ENCODE measurements around the gene SLC9A3. TPM values are rescaled to one million over a fixed set of nuclear protein-coding genes. Genes with fewer than 3 reads are reported as not detected.

SLC9A3 gene
- total and polyA plus RNA-seq, 2 of the 13 experiments (the other 11 are each of a cell fraction or from before 2014, with no cell fraction given), result 1.5 to 1.8 TPM

DNA sequence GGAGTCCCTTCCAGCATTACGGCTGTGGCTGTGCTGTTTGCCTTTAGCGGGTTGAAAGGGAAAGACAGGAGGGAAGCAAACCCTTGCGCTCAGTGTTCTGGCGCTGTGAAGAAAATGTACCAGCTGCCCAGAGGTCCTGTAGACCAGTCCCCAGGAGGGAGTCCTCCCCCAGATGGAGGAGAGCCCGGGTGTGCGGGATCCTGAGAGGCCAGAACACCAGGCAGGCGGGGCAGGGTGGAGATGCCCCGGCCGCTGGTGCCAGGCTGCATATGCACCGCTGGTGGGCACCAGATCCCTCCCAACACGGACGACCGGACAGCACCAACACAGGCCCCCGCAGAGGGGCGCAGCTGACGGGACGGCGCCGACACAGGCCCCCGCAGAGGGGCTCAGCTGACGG lies 37.2 kb upstream of the SLC9A3 start:
- H3K79me2 ChIP-seq (ENCODE audit: insufficient read depth, low read length), result no peaks in the 10 kb centered on the region
- no peak overlapping the region for H3K4me2 ChIP-seq (ENCODE audit: low read depth, low read length)
- CTCF ChIA-PET (ENCODE audit: low intra/inter-chr PET ratio, low total read pairs), result no interaction called here
- no peak for ATAC-seq
- H3K36me3 ChIP-seq (replicated peaks in 1 of 2; ENCODE audit: control insufficient read depth in 1 of 2, insufficient read depth in 2 of 2, low read length in 2 of 2), result no peaks in the 10 kb centered on the region
- BruUV-seq (replicated peaks), result no TSS peak
- in situ Hi-C loops (cut with HindIII; ENCODE audit: extremely low pct_ligation_motif_present, low pct_unique_long_range_greater_than_20kb) (no loop called here), intact Hi-C loops (cut with micrococcal nuclease; ENCODE audit: unreplicated experiment) (no loop called here)
- FAIRE-seq, result no peak
- H3K27me3 ChIP-seq (ENCODE audit: control insufficient read depth in 1 of 2, insufficient read depth in 2 of 2, low read length in 2 of 2), result peaks cover 3 to 15% of the 10 kb centered on the region in 2 experiments
- POLR2A ChIA-PET, result no interaction called here
- no peaks in the 10 kb centered on the region for H3K9me3 ChIP-seq (ENCODE audit: low read length)
- H3K9ac ChIP-seq (ENCODE audit: insufficient read depth, low read depth, low read length), result no peak overlapping the region
- no peak for TF ChIP-seq ADNP (CRISPR knock-in tag; IDR thresholded peaks at IDR 0.05)
- TF ChIP-seq, protein P1, sequence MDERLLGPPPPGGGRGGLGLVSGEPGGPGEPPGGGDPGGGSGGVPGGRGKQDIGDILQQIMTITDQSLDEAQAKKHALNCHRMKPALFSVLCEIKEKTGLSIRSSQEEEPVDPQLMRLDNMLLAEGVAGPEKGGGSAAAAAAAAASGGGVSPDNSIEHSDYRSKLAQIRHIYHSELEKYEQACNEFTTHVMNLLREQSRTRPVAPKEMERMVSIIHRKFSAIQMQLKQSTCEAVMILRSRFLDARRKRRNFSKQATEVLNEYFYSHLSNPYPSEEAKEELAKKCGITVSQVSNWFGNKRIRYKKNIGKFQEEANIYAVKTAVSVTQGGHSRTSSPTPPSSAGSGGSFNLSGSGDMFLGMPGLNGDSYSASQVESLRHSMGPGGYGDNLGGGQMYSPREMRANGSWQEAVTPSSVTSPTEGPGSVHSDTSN (CRISPR knock-in tag; IDR thresholded peaks at IDR 0.05), result no peak
- no peak for TF ChIP-seq ZC3H4 (CRISPR knock-in tag; IDR thresholded peaks at IDR 0.05; ENCODE audit: borderline replicate concordance)
- no peak for TF ChIP-seq CBX2 (IDR thresholded peaks at IDR 0.05; ENCODE audit: low read depth, low read length)
- no peak for TF ChIP-seq CBX2 (CRISPR knock-in tag; IDR thresholded peaks at IDR 0.05; ENCODE audit: low read depth)
- TF ChIP-seq THYN1 (CRISPR knock-in tag; IDR thresholded peaks at IDR 0.05; ENCODE audit: borderline replicate concordance, low read depth), result no peak
- TF ChIP-seq KDM2A (CRISPR knock-in tag; IDR thresholded peaks at IDR 0.05; ENCODE audit: borderline replicate concordance, low read depth), result no peak
- no peak for TF ChIP-seq ZNF564 (CRISPR knock-in tag; IDR thresholded peaks at IDR 0.05)
- no peak for TF ChIP-seq ELF1 (CRISPR knock-in tag; IDR thresholded peaks at IDR 0.05)
- TF ChIP-seq, protein P2, sequence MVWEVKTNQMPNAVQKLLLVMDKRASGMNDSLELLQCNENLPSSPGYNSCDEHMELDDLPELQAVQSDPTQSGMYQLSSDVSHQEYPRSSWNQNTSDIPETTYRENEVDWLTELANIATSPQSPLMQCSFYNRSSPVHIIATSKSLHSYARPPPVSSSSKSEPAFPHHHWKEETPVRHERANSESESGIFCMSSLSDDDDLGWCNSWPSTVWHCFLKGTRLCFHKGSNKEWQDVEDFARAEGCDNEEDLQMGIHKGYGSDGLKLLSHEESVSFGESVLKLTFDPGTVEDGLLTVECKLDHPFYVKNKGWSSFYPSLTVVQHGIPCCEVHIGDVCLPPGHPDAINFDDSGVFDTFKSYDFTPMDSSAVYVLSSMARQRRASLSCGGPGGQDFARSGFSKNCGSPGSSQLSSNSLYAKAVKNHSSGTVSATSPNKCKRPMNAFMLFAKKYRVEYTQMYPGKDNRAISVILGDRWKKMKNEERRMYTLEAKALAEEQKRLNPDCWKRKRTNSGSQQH (CRISPR knock-in tag; IDR thresholded peaks at IDR 0.05; ENCODE audit: low read depth), result no peak
- no peak for TF ChIP-seq ZNF143 (CRISPR knock-in tag; IDR thresholded peaks at IDR 0.05)
- no peak for TF ChIP-seq MLLT10 (CRISPR knock-in tag; IDR thresholded peaks at IDR 0.05)
- no peak for TF ChIP-seq ISX (CRISPR knock-in tag; conservative IDR thresholded peaks at IDR 0.05)
- DNase-seq (ENCODE audit: low spot score), result no peak
- no peak overlapping the region for H3K27ac ChIP-seq (ENCODE audit: extremely low read length, insufficient read depth, low read length)
- WGBS (ENCODE audit: low lambda C conversion rate), result 52% methylated on average over 4 of the region's 21 CpGs
- no peak overlapping the region for H2AFZ ChIP-seq (ENCODE audit: low read length)
- H3K4me3 ChIP-seq (replicated peaks in 1 of 3; ENCODE audit: insufficient read depth in 1 of 3, low read depth in 2 of 3, low read length in 3 of 3), result no peak overlapping the region
- peaks cover 11% of the 10 kb centered on the region for H3K4me1 ChIP-seq (ENCODE audit: insufficient read depth, low read length)
- H4K20me1 ChIP-seq (ENCODE audit: insufficient read depth, low read length), result no peaks in the 10 kb centered on the region

All from HepG2 (cell line).